Measurements from ENCODE around the gene NMU. TPM values are rescaled to one million over a fixed set of nuclear protein-coding genes. Genes with fewer than 3 reads are reported as not detected.

The NMU gene
- total RNA-seq, 1 donor from 2014 or later, result 2.1 TPM

DNA sequence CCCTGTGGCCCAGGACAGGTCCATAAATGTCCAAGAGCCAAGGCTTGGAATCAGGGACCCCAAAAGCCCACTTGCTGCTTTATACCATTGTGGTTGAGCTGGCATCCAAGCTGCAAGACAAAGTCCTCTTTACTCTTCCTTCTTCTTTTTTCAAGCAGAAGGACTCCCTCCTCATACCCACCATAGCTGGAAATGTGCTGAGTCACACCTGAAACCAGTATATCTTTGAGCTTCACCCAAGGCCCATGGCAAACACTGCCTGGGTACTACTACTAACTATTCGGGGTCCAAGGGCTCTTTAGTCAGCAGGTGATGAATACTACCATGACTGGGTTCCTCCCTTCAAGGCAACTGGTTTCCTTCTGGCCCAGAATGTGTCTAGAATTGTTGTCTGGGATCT lies 37.3 kb upstream of the NMU start:
- TF ChIP-seq, protein P1, sequence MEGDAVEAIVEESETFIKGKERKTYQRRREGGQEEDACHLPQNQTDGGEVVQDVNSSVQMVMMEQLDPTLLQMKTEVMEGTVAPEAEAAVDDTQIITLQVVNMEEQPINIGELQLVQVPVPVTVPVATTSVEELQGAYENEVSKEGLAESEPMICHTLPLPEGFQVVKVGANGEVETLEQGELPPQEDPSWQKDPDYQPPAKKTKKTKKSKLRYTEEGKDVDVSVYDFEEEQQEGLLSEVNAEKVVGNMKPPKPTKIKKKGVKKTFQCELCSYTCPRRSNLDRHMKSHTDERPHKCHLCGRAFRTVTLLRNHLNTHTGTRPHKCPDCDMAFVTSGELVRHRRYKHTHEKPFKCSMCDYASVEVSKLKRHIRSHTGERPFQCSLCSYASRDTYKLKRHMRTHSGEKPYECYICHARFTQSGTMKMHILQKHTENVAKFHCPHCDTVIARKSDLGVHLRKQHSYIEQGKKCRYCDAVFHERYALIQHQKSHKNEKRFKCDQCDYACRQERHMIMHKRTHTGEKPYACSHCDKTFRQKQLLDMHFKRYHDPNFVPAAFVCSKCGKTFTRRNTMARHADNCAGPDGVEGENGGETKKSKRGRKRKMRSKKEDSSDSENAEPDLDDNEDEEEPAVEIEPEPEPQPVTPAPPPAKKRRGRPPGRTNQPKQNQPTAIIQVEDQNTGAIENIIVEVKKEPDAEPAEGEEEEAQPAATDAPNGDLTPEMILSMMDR (IDR thresholded peaks at IDR 0.05), result no peak
- ATAC-seq, result no peak
- Histone ChIP-seq H3K4me3 (no peak overlapping the region), H3K9me3 (no peaks in the 10 kb centered on the region), H3K27me3 (no peaks in the 10 kb centered on the region), H3K27ac (no peak overlapping the region), H3K4me1 (no peaks in the 10 kb centered on the region), H3K36me3 (no peaks in the 10 kb centered on the region)
- intact Hi-C loops (cut with DNase I), result no loop called here
- no peak for DNase-seq

DNA sequence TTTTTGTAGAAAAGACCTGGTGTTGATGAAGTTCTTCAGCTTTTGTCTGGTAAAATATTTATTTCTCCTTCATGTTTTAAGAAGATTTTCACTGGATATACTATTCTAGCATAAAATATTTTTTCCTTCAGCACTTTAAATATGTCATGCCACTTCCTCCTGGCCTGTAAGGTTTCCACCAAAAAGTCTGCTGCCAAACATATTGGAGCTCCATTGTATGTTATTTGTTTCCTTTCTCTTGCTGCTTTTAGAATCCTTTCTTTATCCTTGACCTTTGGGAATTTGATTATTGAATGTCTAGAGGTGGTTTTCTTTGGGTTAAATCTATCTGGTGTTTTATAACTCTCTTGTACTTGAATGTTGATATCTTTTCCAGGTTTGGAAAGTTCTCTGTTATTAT lies 35.6 kb upstream of the NMU start:
- no peaks in the 10 kb centered on the region for H3K36me3 ChIP-seq
- ATAC-seq (no peak), DNase-seq (no peak)
- H3K4me3 ChIP-seq, result no peak overlapping the region
- no peaks in the 10 kb centered on the region for H3K27me3 ChIP-seq
- intact Hi-C loops (cut with DNase I), result no loop called here
- no peaks in the 10 kb centered on the region for H3K4me1 ChIP-seq
- H3K27ac ChIP-seq, result no peak overlapping the region
- TF ChIP-seq, protein P1 (IDR thresholded peaks at IDR 0.05), result no peak
- H3K9me3 ChIP-seq, result no peaks in the 10 kb centered on the region

DNA sequence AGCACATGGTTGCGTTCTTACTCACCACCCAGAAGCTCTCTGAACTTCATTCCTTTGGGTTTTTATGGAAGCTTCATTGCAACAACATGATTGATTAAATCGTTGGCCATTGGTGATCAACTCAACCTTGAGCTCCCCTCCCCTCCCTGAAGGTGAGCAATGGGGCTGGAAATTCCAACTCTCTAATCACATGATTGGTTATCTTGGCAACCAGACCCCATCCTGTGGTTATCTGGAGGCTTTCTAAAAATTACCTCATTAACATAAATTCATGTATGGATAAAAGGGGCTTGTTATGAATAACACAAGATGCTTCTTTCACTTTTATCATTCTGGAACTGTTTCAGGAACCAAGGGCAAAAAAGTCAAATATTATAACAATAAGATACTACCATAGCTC lies 34.6 kb upstream of the NMU start:
- no peaks in the 10 kb centered on the region for H3K27me3 ChIP-seq
- TF ChIP-seq, protein P1 (IDR thresholded peaks at IDR 0.05), result no peak
- H3K36me3 ChIP-seq, result no peaks in the 10 kb centered on the region
- DNase-seq (no peak), ATAC-seq (no peak)
- no peak overlapping the region for H3K27ac ChIP-seq
- H3K4me3 ChIP-seq, result no peak overlapping the region
- no peaks in the 10 kb centered on the region for H3K4me1 ChIP-seq
- no peaks in the 10 kb centered on the region for H3K9me3 ChIP-seq
- intact Hi-C loops (cut with DNase I), result no loop called here

DNA sequence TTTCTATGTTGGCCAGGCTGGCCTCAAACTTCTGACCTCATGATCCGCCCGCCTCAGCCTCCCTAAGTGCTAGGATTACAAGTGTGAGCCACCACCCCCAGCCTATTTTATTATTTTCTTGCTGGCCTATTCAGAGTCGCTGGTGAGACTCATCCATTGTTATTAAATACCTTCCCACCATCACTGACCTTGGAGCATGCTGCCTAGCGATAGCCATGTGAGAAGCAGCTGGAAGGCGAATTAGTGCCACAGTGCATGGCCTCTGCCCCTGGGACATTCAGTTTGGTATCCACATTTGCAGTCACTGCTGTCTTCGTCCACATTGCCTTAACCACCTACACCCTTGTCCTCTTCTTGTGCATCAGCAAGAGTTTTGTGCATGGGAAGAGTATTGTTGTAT lies 32.4 kb upstream of the NMU start:
- Histone ChIP-seq H3K27me3 (no peaks in the 10 kb centered on the region), H3K27ac (no peak overlapping the region), H3K9me3 (no peaks in the 10 kb centered on the region), H3K4me3 (no peak overlapping the region), H3K36me3 (no peaks in the 10 kb centered on the region), H3K4me1 (no peaks in the 10 kb centered on the region)
- TF ChIP-seq, protein P1 (IDR thresholded peaks at IDR 0.05), result no peak
- DNase-seq (no peak), ATAC-seq (no peak)
- intact Hi-C loops (cut with DNase I), result no loop called here

DNA sequence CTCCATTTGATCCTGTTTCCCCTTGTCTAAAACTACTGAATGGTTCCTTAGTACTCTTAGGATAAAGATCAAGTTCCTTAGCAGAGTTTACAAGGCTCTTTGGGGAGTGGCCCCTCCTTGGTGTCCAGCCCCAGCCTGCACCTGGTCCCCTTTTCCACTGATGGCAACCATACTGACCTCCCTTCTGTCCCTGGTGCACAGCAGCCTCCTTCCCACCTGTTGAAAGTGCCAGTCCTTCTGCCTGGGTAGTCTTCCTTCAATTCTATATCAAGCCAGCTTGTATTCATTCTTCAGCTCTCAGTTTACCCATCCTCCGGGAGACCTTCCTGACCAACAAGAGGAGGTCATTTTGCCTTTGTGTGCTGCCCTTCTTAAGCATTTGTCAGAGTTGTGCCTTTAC lies 30.4 kb upstream of the NMU start:
- Histone ChIP-seq H3K27ac (no peak overlapping the region), H3K4me3 (no peak overlapping the region), H3K9me3 (no peaks in the 10 kb centered on the region), H3K27me3 (no peaks in the 10 kb centered on the region), H3K36me3 (no peaks in the 10 kb centered on the region), H3K4me1 (no peaks in the 10 kb centered on the region)
- no peak for DNase-seq
- intact Hi-C loops (cut with DNase I), result no loop called here
- TF ChIP-seq, protein P1 (IDR thresholded peaks at IDR 0.05), result no peak
- no peak for ATAC-seq

GRCh38 chr4:55663145-55663544 lies 27.0 kb upstream of the NMU start:
- no peak for DNase-seq
- no peak for ATAC-seq

More at GRCh38 chr4:55663145-55663544, 27.0 kb upstream of the NMU start:
- TF ChIP-seq, protein P1 (IDR thresholded peaks at IDR 0.05), result no peak
- no peak overlapping the region for H3K27ac ChIP-seq
- no peaks in the 10 kb centered on the region for H3K36me3 ChIP-seq
- intact Hi-C loops (cut with DNase I), result no loop called here
- H3K4me1 ChIP-seq, result no peaks in the 10 kb centered on the region
- H3K4me3 ChIP-seq, result no peak overlapping the region
- H3K9me3 ChIP-seq, result no peaks in the 10 kb centered on the region
- no peaks in the 10 kb centered on the region for H3K27me3 ChIP-seq

All from upper lobe of right lung (tissue), 1 donor.